ENCODE results near the gene TUBA3E. TPM values are rescaled to one million over a fixed set of nuclear protein-coding genes. Genes with fewer than 3 reads are reported as not detected.
"Not testable (repeated sequence)": the region's sequence is repeated elsewhere in the genome, so short reads cannot be mapped to it uniquely, and the experiment has no call there.

TUBA3E gene
- total and polyA plus RNA-seq, 4 donors = 0.11 TPM; not detected in 3

DNA sequence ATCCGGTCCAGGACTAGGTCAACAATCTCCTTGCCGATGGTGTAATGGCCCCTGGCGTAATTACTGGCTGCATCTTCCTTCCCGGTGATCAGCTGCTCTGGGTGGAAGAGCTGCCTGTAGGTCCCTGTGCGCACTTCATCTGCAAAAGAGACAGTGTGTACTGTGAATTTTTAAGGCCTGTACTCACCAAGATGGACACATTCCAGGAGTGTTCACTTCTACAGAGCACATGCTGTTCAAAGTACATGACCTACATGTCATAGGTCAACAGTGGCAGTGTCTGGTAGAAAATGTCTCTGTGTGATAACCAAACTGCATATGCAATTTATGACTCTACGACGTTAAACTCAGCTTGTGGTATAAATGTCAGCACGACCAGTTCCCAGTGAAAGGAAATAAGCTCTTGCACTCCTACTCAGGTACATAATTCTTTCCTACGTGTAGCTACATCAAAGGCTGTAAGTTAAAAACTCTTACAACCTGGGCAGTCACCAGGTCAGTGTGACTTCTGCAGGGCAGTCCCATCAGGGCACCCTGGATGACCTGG lies 3.1 kb downstream of the TUBA3E start:
- 80% methylated on average over 2 of the region's 9 CpGs for WGBS (ENCODE audit: insufficient coverage)
- not testable (repeated sequence) for H3K4me3 ChIP-seq (ENCODE audit: low read depth, low read length)

GRCh38 chr2:130193824-130194223 lies 4.4 kb downstream of the TUBA3E start:
- not testable (repeated sequence) for H3K9me3 ChIP-seq (ENCODE audit: control insufficient read depth, insufficient read depth, low read length); H3K27me3 ChIP-seq (ENCODE audit: control insufficient read depth, insufficient read depth, low read length); DNase-seq (ENCODE audit: low read depth in 4 of 6, low spot score in 6 of 6); H3K4me1 ChIP-seq (ENCODE audit: control insufficient read depth, insufficient read depth, low read length); H3K4me3 ChIP-seq (ENCODE audit: low read depth, low read length); H3K27ac ChIP-seq (ENCODE audit: low read depth, low read length)
- WGBS (ENCODE audit: insufficient coverage) = 88% methylated on average over 8 of the region's 22 CpGs
- peaks cover 18% of the 10 kb centered on the region for H3K36me3 ChIP-seq (ENCODE audit: control insufficient read depth, insufficient read depth, low read length)

More for the DNA sequence above, 3.1 kb downstream of the TUBA3E start:
- H3K4me1 ChIP-seq (ENCODE audit: control insufficient read depth, insufficient read depth, low read length); H3K9me3 ChIP-seq (ENCODE audit: control insufficient read depth, insufficient read depth, low read length); H3K27me3 ChIP-seq (ENCODE audit: control insufficient read depth, insufficient read depth, low read length); H3K27ac ChIP-seq (ENCODE audit: low read depth, low read length); DNase-seq (ENCODE audit: low read depth in 4 of 6, low spot score in 6 of 6): not testable (repeated sequence)
- peaks cover 14% of the 10 kb centered on the region for H3K36me3 ChIP-seq (ENCODE audit: control insufficient read depth, insufficient read depth, low read length)

GRCh38 chr2:130192451-130192850 lies 5.8 kb downstream of the TUBA3E start:
- 75% methylated on average over 3 of the region's 3 CpGs for WGBS (ENCODE audit: insufficient coverage)
- not testable (repeated sequence) for H3K27ac ChIP-seq (ENCODE audit: low read depth, low read length); H3K9me3 ChIP-seq (ENCODE audit: control insufficient read depth, insufficient read depth, low read length); DNase-seq (ENCODE audit: low read depth in 4 of 6, low spot score in 6 of 6); H3K4me1 ChIP-seq (ENCODE audit: control insufficient read depth, insufficient read depth, low read length); H3K27me3 ChIP-seq (ENCODE audit: control insufficient read depth, insufficient read depth, low read length); H3K4me3 ChIP-seq (ENCODE audit: low read depth, low read length)
- H3K36me3 ChIP-seq (ENCODE audit: control insufficient read depth, insufficient read depth, low read length) = peaks cover 22% of the 10 kb centered on the region

GRCh38 chr2:130191319-130191718 lies 6.9 kb downstream of the TUBA3E start:
- not testable (repeated sequence) for H3K9me3 ChIP-seq (ENCODE audit: control insufficient read depth, insufficient read depth, low read length); H3K4me1 ChIP-seq (ENCODE audit: control insufficient read depth, insufficient read depth, low read length); H3K27me3 ChIP-seq (ENCODE audit: control insufficient read depth, insufficient read depth, low read length); DNase-seq (ENCODE audit: low read depth in 4 of 6, low spot score in 6 of 6); H3K27ac ChIP-seq (ENCODE audit: low read depth, low read length); H3K4me3 ChIP-seq (ENCODE audit: low read depth, low read length)
- H3K36me3 ChIP-seq (ENCODE audit: control insufficient read depth, insufficient read depth, low read length) = peaks cover 25% of the 10 kb centered on the region
- 100% methylated on average over 5 of the region's 6 CpGs for WGBS (ENCODE audit: insufficient coverage)

GRCh38 chr2:130190237-130190636 lies 8.0 kb downstream of the TUBA3E start:
- H3K27me3 ChIP-seq (ENCODE audit: control insufficient read depth, insufficient read depth, low read length) = no peaks in the 10 kb centered on the region
- no peak overlapping the region for H3K4me3 ChIP-seq (ENCODE audit: low read depth, low read length)
- DNase-seq (ENCODE audit: low read depth in 4 of 6, low spot score in 6 of 6) = no peak
- H3K9me3 ChIP-seq (ENCODE audit: control insufficient read depth, insufficient read depth, low read length) = no peaks in the 10 kb centered on the region
- H3K27ac ChIP-seq (ENCODE audit: low read depth, low read length) = no peak overlapping the region
- no peaks in the 10 kb centered on the region for H3K4me1 ChIP-seq (ENCODE audit: control insufficient read depth, insufficient read depth, low read length)
- WGBS (ENCODE audit: insufficient coverage) = 83% methylated on average over 14 of the region's 15 CpGs
- peaks cover 33% of the 10 kb centered on the region for H3K36me3 ChIP-seq (ENCODE audit: control insufficient read depth, insufficient read depth, low read length)

GRCh38 chr2:130188958-130189357 lies 9.3 kb downstream of the TUBA3E start:
- H3K36me3 ChIP-seq (ENCODE audit: control insufficient read depth, insufficient read depth, low read length) = peaks cover 41% of the 10 kb centered on the region
- not testable (repeated sequence) for H3K4me3 ChIP-seq (ENCODE audit: low read depth, low read length); H3K27ac ChIP-seq (ENCODE audit: low read depth, low read length); H3K27me3 ChIP-seq (ENCODE audit: control insufficient read depth, insufficient read depth, low read length); DNase-seq (ENCODE audit: low read depth in 4 of 6, low spot score in 6 of 6); H3K4me1 ChIP-seq (ENCODE audit: control insufficient read depth, insufficient read depth, low read length); H3K9me3 ChIP-seq (ENCODE audit: control insufficient read depth, insufficient read depth, low read length)
- WGBS (ENCODE audit: insufficient coverage) = no CpG with 5 or more reads among the region's 4 CpGs

GRCh38 chr2:130187859-130188792 lies 10.1 kb downstream of the TUBA3E start:
- Histone ChIP-seq H3K36me3 (ENCODE audit: control insufficient read depth, insufficient read depth, low read length) (peaks cover 46% of the 10 kb centered on the region), H3K4me1 (ENCODE audit: control insufficient read depth, insufficient read depth, low read length) (peaks cover 15% of the 10 kb centered on the region)
- H3K9me3 ChIP-seq (ENCODE audit: control insufficient read depth, insufficient read depth, low read length); H3K27ac ChIP-seq (ENCODE audit: low read depth, low read length); DNase-seq (ENCODE audit: low read depth in 4 of 6, low spot score in 6 of 6); H3K4me3 ChIP-seq (ENCODE audit: low read depth, low read length); H3K27me3 ChIP-seq (ENCODE audit: control insufficient read depth, insufficient read depth, low read length): not testable (repeated sequence)
- 90% methylated on average over 16 of the region's 17 CpGs for WGBS (ENCODE audit: insufficient coverage)

DNA sequence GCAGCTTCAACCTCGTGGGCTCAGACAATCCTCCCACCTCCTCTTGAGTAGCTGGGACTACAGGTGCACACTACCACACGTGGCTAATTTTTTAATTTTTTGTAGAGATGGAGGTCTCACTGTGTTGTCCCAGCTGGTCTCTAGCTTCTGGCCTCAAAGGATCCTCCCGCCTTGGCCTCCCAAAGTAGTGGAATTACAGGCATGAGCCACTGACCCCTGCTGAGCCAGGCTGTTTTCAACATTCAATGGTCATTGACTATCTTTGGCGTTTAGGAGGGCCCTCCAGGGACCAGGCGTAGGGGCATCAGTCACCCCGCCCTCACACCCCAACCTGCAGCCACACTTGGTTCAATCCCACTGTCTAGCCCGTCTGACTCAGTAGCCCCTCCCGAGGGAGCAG lies 11.0 kb downstream of the TUBA3E start:
- H3K9me3 ChIP-seq (ENCODE audit: control insufficient read depth, insufficient read depth, low read length) = no peaks in the 10 kb centered on the region
- H3K4me3 ChIP-seq (ENCODE audit: low read depth, low read length) = no peak overlapping the region
- no peak for DNase-seq (ENCODE audit: low read depth in 4 of 6, low spot score in 6 of 6)
- 80% methylated on average over 3 of the region's 8 CpGs for WGBS (ENCODE audit: insufficient coverage)
- no peaks in the 10 kb centered on the region for H3K27me3 ChIP-seq (ENCODE audit: control insufficient read depth, insufficient read depth, low read length)
- H3K36me3 ChIP-seq (ENCODE audit: control insufficient read depth, insufficient read depth, low read length) = peaks cover 46% of the 10 kb centered on the region
- peaks cover 19% of the 10 kb centered on the region for H3K4me1 ChIP-seq (ENCODE audit: control insufficient read depth, insufficient read depth, low read length)
- no peak overlapping the region for H3K27ac ChIP-seq (ENCODE audit: low read depth, low read length)

GRCh38 chr2:130186391-130186790 lies 11.8 kb downstream of the TUBA3E start:
- 95% methylated on average over 5 of the region's 5 CpGs for WGBS (ENCODE audit: insufficient coverage)
- Histone ChIP-seq H3K27ac (ENCODE audit: low read depth, low read length) (no peak overlapping the region), H3K36me3 (ENCODE audit: control insufficient read depth, insufficient read depth, low read length) (peaks cover 41% of the 10 kb centered on the region), H3K4me1 (ENCODE audit: control insufficient read depth, insufficient read depth, low read length) (peaks cover 19% of the 10 kb centered on the region), H3K27me3 (ENCODE audit: control insufficient read depth, insufficient read depth, low read length) (no peaks in the 10 kb centered on the region), H3K9me3 (ENCODE audit: control insufficient read depth, insufficient read depth, low read length) (no peaks in the 10 kb centered on the region), H3K4me3 (ENCODE audit: low read depth, low read length) (no peak overlapping the region)
- DNase-seq (ENCODE audit: low read depth in 4 of 6, low spot score in 6 of 6) = no peak

GRCh38 chr2:130185896-130186295 lies 12.3 kb downstream of the TUBA3E start:
- DNase-seq (ENCODE audit: low read depth in 4 of 6, low spot score in 6 of 6) = no peak
- Histone ChIP-seq H3K36me3 (ENCODE audit: control insufficient read depth, insufficient read depth, low read length) (peaks cover 37% of the 10 kb centered on the region), H3K4me1 (ENCODE audit: control insufficient read depth, insufficient read depth, low read length) (peaks cover 21% of the 10 kb centered on the region), H3K9me3 (ENCODE audit: control insufficient read depth, insufficient read depth, low read length) (no peaks in the 10 kb centered on the region), H3K4me3 (ENCODE audit: low read depth, low read length) (no peak overlapping the region), H3K27me3 (ENCODE audit: control insufficient read depth, insufficient read depth, low read length) (no peaks in the 10 kb centered on the region), H3K27ac (ENCODE audit: low read depth, low read length) (no peak overlapping the region)
- WGBS (ENCODE audit: insufficient coverage) = 82% methylated on average over 3 of the region's 4 CpGs
